ENCODE results near the gene APOBEC3C. TPM values are rescaled to one million over a fixed set of nuclear protein-coding genes. Genes with fewer than 3 reads are reported as not detected.

APOBEC3C gene
- polyA plus RNA-seq, 1 donor from 2014 or later: not detected

GRCh38 chr22:39021552-39022250 is 7.6 kb downstream of the APOBEC3C start:
- TF ChIP-seq EZH2 (IDR thresholded peaks at IDR 0.05; ENCODE audit: borderline replicate concordance, insufficient read depth, low read length, poor library complexity, severe bottlenecking): no peak
- no peak for TF ChIP-seq MXI1 (conservative IDR thresholded peaks at IDR 0.05; ENCODE audit: poor library complexity, severe bottlenecking)
- TF ChIP-seq SMC3 (conservative IDR thresholded peaks at IDR 0.05; ENCODE audit: poor library complexity): no peak
- TF ChIP-seq EP300 (conservative IDR thresholded peaks at IDR 0.05; ENCODE audit: poor library complexity, severe bottlenecking): no peak
- TF ChIP-seq, protein P1, sequence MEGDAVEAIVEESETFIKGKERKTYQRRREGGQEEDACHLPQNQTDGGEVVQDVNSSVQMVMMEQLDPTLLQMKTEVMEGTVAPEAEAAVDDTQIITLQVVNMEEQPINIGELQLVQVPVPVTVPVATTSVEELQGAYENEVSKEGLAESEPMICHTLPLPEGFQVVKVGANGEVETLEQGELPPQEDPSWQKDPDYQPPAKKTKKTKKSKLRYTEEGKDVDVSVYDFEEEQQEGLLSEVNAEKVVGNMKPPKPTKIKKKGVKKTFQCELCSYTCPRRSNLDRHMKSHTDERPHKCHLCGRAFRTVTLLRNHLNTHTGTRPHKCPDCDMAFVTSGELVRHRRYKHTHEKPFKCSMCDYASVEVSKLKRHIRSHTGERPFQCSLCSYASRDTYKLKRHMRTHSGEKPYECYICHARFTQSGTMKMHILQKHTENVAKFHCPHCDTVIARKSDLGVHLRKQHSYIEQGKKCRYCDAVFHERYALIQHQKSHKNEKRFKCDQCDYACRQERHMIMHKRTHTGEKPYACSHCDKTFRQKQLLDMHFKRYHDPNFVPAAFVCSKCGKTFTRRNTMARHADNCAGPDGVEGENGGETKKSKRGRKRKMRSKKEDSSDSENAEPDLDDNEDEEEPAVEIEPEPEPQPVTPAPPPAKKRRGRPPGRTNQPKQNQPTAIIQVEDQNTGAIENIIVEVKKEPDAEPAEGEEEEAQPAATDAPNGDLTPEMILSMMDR (IDR thresholded peaks at IDR 0.05; ENCODE audit: poor library complexity, severe bottlenecking): no peak
- no peak for TF ChIP-seq TAF1 (IDR thresholded peaks at IDR 0.05; ENCODE audit: low read depth)
- TF ChIP-seq RAD21 (conservative IDR thresholded peaks at IDR 0.05): no peak
- TF ChIP-seq REST (IDR thresholded peaks at IDR 0.05; ENCODE audit: borderline replicate concordance): no peak
- no peak for TF ChIP-seq POLR2AphosphoS5 (IDR thresholded peaks at IDR 0.05)
- H3K27me3 ChIP-seq (ENCODE audit: insufficient read depth, low read depth, low read length): no peaks in the 10 kb centered on the region
- H3K79me2 ChIP-seq (replicated peaks; ENCODE audit: insufficient read depth, low read length): no peaks in the 10 kb centered on the region
- H3K4me3 ChIP-seq (ENCODE audit: low read length): no peak overlapping the region
- H2AFZ ChIP-seq (ENCODE audit: low read depth, low read length): no peak overlapping the region
- H3K27ac ChIP-seq (ENCODE audit: low read length): no peak overlapping the region
- no peaks in the 10 kb centered on the region for H3F3A ChIP-seq (ENCODE audit: insufficient read depth, low read length, poor library complexity, severe bottlenecking)
- H3K36me3 ChIP-seq (ENCODE audit: insufficient read depth, low read length): no peaks in the 10 kb centered on the region
- H3K4me2 ChIP-seq (ENCODE audit: low read length): no peak overlapping the region
- H3K9me2 ChIP-seq (ENCODE audit: insufficient read depth, low read length): no peaks in the 10 kb centered on the region
- H3K9me3 ChIP-seq (ENCODE audit: low read length): no peaks in the 10 kb centered on the region
- no peak overlapping the region for H3K9ac ChIP-seq (ENCODE audit: low read length)
- no peaks in the 10 kb centered on the region for H4K20me1 ChIP-seq (ENCODE audit: insufficient read depth)

DNA sequence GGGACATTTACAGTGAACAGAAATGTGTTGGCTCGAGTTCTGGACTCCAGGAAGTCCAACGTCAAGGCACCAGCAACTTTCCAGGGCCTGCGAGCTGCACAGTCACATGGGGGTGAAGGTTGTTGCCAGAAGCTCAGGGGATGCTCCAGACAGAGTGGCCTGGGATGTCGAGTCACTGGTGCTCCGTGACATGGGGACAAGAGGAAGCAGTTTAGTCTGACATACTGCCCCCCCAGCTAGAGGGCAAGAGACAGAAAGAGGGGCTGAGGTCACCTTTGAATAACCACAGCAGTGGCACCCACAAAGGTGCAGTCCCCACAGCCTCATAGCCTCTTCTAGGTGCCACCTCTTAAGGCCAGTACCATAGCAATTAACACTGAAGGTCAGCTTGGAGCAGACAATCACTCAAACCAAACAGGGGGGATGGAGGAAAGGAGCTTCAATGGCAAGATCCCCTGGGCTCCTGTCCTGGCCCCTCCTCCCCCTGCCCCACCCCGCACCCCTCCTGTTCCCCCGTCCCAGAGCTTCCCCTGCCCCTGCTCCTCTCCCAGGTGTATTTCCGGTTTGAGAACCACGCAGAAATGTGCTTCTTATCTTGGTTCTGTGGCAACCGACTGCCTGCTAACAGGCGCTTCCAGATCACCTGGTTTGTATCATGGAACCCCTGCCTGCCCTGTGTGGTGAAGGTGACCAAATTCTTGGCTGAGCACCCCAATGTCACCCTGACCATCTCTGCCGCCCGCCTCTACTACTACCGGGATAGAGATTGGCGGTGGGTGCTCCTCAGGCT is 10.7 kb downstream of the APOBEC3C start:
- no peaks in the 10 kb centered on the region for H3K27me3 ChIP-seq (ENCODE audit: insufficient read depth, low read depth, low read length)
- no peaks in the 10 kb centered on the region for H4K20me1 ChIP-seq (ENCODE audit: insufficient read depth)
- H3K9me2 ChIP-seq (ENCODE audit: insufficient read depth, low read length): no peaks in the 10 kb centered on the region
- no peaks in the 10 kb centered on the region for H3F3A ChIP-seq (ENCODE audit: insufficient read depth, low read length, poor library complexity, severe bottlenecking)
- no peaks in the 10 kb centered on the region for H3K36me3 ChIP-seq (ENCODE audit: insufficient read depth, low read length)
- H3K4me3 ChIP-seq (ENCODE audit: low read length): no peak overlapping the region
- no peak overlapping the region for H2AFZ ChIP-seq (ENCODE audit: low read depth, low read length)
- H3K4me2 ChIP-seq (ENCODE audit: low read length): no peak overlapping the region
- no peaks in the 10 kb centered on the region for H3K9me3 ChIP-seq (ENCODE audit: low read length)
- no peak overlapping the region for H3K9ac ChIP-seq (ENCODE audit: low read length)
- TF ChIP-seq, protein P1 (IDR thresholded peaks at IDR 0.05; ENCODE audit: poor library complexity, severe bottlenecking): no peak
- no peak for TF ChIP-seq RAD21 (conservative IDR thresholded peaks at IDR 0.05)
- TF ChIP-seq TAF1 (IDR thresholded peaks at IDR 0.05; ENCODE audit: low read depth): no peak
- no peak for TF ChIP-seq SMC3 (conservative IDR thresholded peaks at IDR 0.05; ENCODE audit: poor library complexity)
- no peak for TF ChIP-seq EZH2 (IDR thresholded peaks at IDR 0.05; ENCODE audit: borderline replicate concordance, insufficient read depth, low read length, poor library complexity, severe bottlenecking)
- TF ChIP-seq EP300 (conservative IDR thresholded peaks at IDR 0.05; ENCODE audit: poor library complexity, severe bottlenecking): no peak
- no peak for TF ChIP-seq MXI1 (conservative IDR thresholded peaks at IDR 0.05; ENCODE audit: poor library complexity, severe bottlenecking)
- no peak for TF ChIP-seq POLR2AphosphoS5 (IDR thresholded peaks at IDR 0.05)
- no peaks in the 10 kb centered on the region for H3K79me2 ChIP-seq (replicated peaks; ENCODE audit: insufficient read depth, low read length)
- H3K27ac ChIP-seq (ENCODE audit: low read length): no peak overlapping the region

Data from neural cell (in vitro differentiated cells).